AG09309 (cell line): ENCODE measurements around the gene MAP1B.

ENCODE experiments used
- DNase-seq: peaks from one replicate; pipeline ENCODE4 v3.0.0-alpha.2; 2010; ENCODE audit warnings: low read depth
- H3K4me3 ChIP-seq: 2 replicates; pipeline ENCODE4 v1.5.1; 2011; ENCODE audit warnings: mild to moderate bottlenecking, low read depth, low read length, moderate library complexity; ENCODE audit not compliant: control insufficient read depth
- TF ChIP-seq, protein P1 (sequence below): IDR thresholded peaks from 2 replicates; pipeline ENCODE4 v1.5.1; 2011; ENCODE audit warnings: mild to moderate bottlenecking, low read depth, low read length, inconsistent platforms; ENCODE audit not compliant: insufficient read depth, control insufficient read depth; ENCODE audit errors: missing control alignments

Gene MAP1B

DNA sequence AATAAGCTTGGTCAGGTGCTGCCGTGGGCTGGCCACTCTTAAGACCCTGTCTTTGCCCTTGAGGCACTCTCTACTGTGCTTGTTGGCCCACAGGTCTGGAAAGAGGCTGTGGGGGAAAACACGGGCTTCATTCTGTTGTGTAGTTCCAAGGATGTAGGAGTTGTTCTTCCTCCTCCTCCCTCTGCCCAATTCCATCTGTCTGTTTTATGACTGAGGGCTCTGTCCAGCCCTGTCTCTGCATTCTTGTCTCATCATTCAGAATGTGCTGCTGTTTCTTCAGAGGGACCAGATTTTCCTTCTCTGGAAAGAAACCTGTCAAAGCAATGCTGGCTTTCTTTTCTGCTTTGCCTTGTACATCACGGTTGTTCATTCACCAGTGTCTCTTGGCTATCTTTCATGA, 84.1 kb downstream of the MAP1B start:
- H3K4me3 ChIP-seq, result no peak overlapping the region
- DNase-seq, result no peak
- TF ChIP-seq, protein P1, sequence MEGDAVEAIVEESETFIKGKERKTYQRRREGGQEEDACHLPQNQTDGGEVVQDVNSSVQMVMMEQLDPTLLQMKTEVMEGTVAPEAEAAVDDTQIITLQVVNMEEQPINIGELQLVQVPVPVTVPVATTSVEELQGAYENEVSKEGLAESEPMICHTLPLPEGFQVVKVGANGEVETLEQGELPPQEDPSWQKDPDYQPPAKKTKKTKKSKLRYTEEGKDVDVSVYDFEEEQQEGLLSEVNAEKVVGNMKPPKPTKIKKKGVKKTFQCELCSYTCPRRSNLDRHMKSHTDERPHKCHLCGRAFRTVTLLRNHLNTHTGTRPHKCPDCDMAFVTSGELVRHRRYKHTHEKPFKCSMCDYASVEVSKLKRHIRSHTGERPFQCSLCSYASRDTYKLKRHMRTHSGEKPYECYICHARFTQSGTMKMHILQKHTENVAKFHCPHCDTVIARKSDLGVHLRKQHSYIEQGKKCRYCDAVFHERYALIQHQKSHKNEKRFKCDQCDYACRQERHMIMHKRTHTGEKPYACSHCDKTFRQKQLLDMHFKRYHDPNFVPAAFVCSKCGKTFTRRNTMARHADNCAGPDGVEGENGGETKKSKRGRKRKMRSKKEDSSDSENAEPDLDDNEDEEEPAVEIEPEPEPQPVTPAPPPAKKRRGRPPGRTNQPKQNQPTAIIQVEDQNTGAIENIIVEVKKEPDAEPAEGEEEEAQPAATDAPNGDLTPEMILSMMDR, result no peak

DNA sequence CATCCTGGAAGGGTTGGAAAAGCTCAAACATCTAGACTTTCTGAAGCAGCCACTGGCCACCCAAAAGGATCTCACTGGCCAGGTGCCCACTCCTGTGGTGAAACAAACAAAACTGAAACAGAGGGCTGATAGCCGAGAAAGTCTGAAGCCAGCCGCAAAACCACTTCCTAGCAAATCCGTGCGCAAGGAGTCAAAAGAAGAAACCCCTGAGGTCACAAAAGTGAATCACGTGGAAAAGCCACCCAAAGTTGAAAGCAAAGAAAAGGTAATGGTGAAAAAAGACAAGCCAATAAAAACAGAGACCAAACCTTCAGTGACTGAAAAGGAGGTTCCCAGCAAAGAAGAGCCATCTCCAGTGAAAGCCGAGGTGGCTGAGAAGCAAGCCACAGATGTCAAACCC, 87.6 kb downstream of the MAP1B start:
- DNase-seq, result no peak
- TF ChIP-seq, protein P1, result no peak

DNA sequence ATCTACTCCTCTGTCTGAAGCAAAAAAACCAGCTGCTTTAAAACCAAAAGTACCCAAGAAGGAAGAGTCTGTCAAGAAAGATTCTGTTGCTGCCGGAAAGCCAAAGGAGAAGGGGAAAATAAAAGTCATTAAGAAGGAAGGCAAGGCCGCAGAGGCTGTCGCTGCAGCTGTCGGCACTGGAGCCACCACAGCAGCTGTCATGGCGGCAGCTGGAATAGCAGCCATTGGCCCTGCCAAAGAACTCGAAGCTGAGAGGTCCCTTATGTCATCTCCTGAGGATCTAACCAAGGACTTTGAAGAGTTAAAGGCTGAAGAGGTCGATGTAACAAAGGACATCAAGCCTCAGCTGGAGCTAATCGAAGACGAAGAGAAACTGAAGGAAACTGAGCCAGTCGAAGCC, 88.3 kb downstream of the MAP1B start:
- TF ChIP-seq, protein P1, result no peak
- no peak overlapping the region for H3K4me3 ChIP-seq
- DNase-seq, result no peak

More for the DNA sequence above, 87.6 kb downstream of the MAP1B start:
- H3K4me3 ChIP-seq, result no peak overlapping the region

DNA sequence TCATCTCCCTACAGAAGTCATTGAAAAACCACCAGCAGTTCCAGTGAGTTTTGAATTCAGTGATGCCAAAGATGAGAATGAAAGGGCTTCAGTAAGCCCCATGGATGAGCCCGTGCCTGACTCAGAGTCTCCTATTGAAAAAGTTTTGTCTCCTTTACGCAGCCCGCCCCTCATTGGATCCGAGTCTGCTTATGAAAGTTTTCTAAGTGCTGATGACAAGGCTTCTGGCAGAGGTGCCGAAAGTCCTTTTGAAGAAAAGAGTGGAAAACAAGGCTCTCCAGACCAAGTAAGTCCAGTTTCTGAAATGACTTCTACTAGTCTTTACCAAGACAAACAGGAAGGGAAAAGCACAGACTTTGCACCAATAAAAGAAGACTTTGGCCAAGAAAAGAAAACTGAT, 90.1 kb downstream of the MAP1B start:
- no peak overlapping the region for H3K4me3 ChIP-seq
- TF ChIP-seq, protein P1, result no peak
- DNase-seq, result no peak

DNA sequence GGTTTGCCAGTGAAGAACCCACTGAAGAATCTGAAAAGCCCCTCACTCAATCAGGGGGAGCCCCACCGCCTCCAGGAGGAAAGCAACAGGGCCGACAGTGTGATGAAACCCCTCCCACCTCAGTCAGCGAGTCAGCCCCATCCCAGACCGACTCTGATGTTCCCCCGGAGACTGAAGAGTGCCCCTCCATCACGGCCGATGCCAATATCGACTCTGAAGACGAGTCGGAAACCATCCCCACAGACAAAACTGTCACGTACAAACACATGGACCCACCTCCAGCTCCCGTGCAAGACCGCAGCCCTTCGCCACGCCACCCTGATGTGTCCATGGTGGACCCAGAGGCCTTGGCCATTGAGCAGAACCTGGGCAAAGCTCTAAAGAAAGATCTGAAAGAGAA, 92.4 kb downstream of the MAP1B start:
- no peak for DNase-seq
- H3K4me3 ChIP-seq, result no peak overlapping the region
- TF ChIP-seq, protein P1, result no peak

DNA sequence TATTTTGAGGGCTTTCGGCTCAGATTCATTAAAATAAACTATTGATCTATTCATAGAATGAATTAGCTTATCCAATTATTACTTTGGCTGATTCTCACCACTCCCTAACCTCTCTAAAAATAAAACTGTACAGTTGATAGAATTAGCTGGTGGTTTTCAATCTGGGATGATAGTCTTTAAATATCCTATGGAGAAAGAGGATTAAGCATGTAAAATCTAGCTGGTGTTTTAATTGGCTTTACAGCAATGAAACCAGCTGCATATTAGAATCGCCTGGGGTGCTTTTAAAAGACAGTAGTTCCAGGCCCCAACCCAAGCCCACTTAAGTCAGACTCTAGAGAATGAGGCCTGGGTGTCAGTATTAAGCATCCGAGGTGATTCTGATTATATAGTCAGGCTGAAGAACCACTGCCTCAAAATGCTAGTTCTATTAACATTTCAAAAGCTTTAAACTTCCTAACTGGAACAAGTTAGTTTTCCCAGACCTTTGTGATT, 95.1 kb downstream of the MAP1B start:
- H3K4me3 ChIP-seq, result no peak overlapping the region
- TF ChIP-seq, protein P1, result no peak
- DNase-seq, result no peak
